Liver (tissue), 9 donors: Measurements from ENCODE around the gene DST. TPM values are rescaled to one million over a fixed set of nuclear protein-coding genes. Genes with fewer than 3 reads are reported as not detected.

Experiments
- DNase-seq: peaks from one replicate; pipeline ENCODE4 v3.0.0-alpha.2; 2017; ENCODE audit warnings: low spot score
- H3K27ac ChIP-seq, 2 donors: one replicate each; pipeline ENCODE4 v1.7.0; 2013; ENCODE audit warnings: inconsistent platforms in 2 of 2, low read length in 2 of 2, control low read depth in 1 of 2, low read depth in 1 of 2, mild to moderate bottlenecking in 1 of 2
- H3K27me3 ChIP-seq, 4 donors: one replicate each; pipeline versions ENCODE4 v1.6.1 to v1.7.0; 2013; ENCODE audit warnings: low read length in 3 of 4, inconsistent platforms in 1 of 4, mild to moderate bottlenecking in 1 of 4, moderate library complexity in 1 of 4; ENCODE audit not compliant: control insufficient read depth in 4 of 4, insufficient read depth in 4 of 4
- H3K36me3 ChIP-seq, 4 donors: one replicate each; pipeline versions ENCODE4 v1.6.1 to v1.7.0; 2013; ENCODE audit warnings: low read length in 3 of 4, mild to moderate bottlenecking in 3 of 4, low read depth in 1 of 4, moderate library complexity in 1 of 4; ENCODE audit not compliant: control insufficient read depth in 4 of 4, insufficient read depth in 3 of 4
- H3K4me1 ChIP-seq, 4 donors: one replicate each; pipeline versions ENCODE4 v1.6.1 to v1.7.0; 2013; ENCODE audit warnings: low read length in 3 of 4, mild to moderate bottlenecking in 3 of 4, moderate library complexity in 1 of 4; ENCODE audit not compliant: control insufficient read depth in 4 of 4, insufficient read depth in 4 of 4
- H3K4me3 ChIP-seq, 3 donors: one replicate each; pipeline versions ENCODE4 v1.6.1 to v1.7.0; 2013; ENCODE audit warnings: low read length in 3 of 3, control low read depth in 1 of 3, low read depth in 1 of 3, mild to moderate bottlenecking in 1 of 3
- H3K9ac ChIP-seq, 2 donors: one replicate each; pipeline ENCODE4 v1.7.0; 2013; ENCODE audit warnings: low read length in 2 of 2, mild to moderate bottlenecking in 2 of 2, moderate library complexity in 2 of 2, control low read depth in 1 of 2, low read depth in 1 of 2
- H3K9me3 ChIP-seq, 4 donors: one replicate each; pipeline versions ENCODE4 v1.6.1 to v1.7.0; 2013; ENCODE audit warnings: low read length in 3 of 4; ENCODE audit not compliant: control insufficient read depth in 4 of 4
- EGR1 ChIP-seq, 2 donors: IDR thresholded peaks; 2 replicates each; pipeline ENCODE4 v1.6.1; 2016 to 2018; ENCODE audit warnings: antibody characterized with exemption in 2 of 2, low read depth in 2 of 2
- FOXA1 ChIP-seq: IDR thresholded peaks from 2 replicates; pipeline ENCODE4 v1.6.1; 2016; ENCODE audit warnings: antibody characterized with exemption
- FOXA2 ChIP-seq: IDR thresholded peaks from 2 replicates; pipeline ENCODE4 v1.6.1; 2016; ENCODE audit warnings: antibody characterized with exemption
- GABPA ChIP-seq, 2 donors: IDR thresholded peaks in 1 of 2; conservative IDR thresholded peaks in 1 of 2; 2 replicates each; pipeline ENCODE4 v1.6.1; 2016; ENCODE audit warnings: antibody characterized with exemption in 2 of 2, mild to moderate bottlenecking in 1 of 2, moderate library complexity in 1 of 2
- HNF4A ChIP-seq, 2 donors: conservative IDR thresholded peaks; 2 replicates each; pipeline ENCODE4 v1.6.1; 2016; ENCODE audit warnings: antibody characterized with exemption in 2 of 2, mild to moderate bottlenecking in 2 of 2
- HNF4G ChIP-seq: IDR thresholded peaks from 2 replicates; pipeline ENCODE4 v1.6.1; 2016; ENCODE audit warnings: antibody characterized with exemption
- JUND ChIP-seq, 2 donors: IDR thresholded peaks; 2 replicates each; pipeline ENCODE4 v1.6.1; 2016; ENCODE audit warnings: antibody characterized with exemption in 2 of 2
- NR2F2 ChIP-seq: IDR thresholded peaks from 2 replicates; pipeline ENCODE4 v1.6.1; 2016; ENCODE audit warnings: antibody characterized with exemption
- RXRA ChIP-seq, 2 donors: IDR thresholded peaks; 2 replicates each; pipeline ENCODE4 v1.6.1; 2017 to 2018; ENCODE audit warnings: antibody characterized with exemption in 2 of 2, mild to moderate bottlenecking in 1 of 2
- SP1 ChIP-seq: IDR thresholded peaks from 2 replicates; pipeline ENCODE4 v1.6.1; 2018; ENCODE audit warnings: antibody characterized with exemption, mild to moderate bottlenecking
- TAF1 ChIP-seq: conservative IDR thresholded peaks from 2 replicates; pipeline ENCODE4 v1.6.1; 2016; ENCODE audit warnings: antibody characterized with exemption, mild to moderate bottlenecking
- WGBS: extraction: QIAGEN DNeasy Blood & Tissue Kit; methylation state at CpG from one replicate; pipeline ENCODE4 v1.1.7; 2013; 5-methylcytosine and 5-hydroxymethylcytosine counted together
- polyA plus RNA-seq, 2 donors: library from polyadenylated mRNA; stranded (reverse) in 1 of 2; unstranded in 1 of 2; fragments of 200-250 nt in 1 of 2; fragments of >200 nt in 1 of 2; fragmentation: Nextera tagmentation in 1 of 2; extraction: Ambion mirVana in 1 of 2; gene quantifications; one replicate each; pipeline versions ENCODE4 v1.2.1 to v1.2.3, GENCODE V29; 2013 to 2015
- total RNA-seq, 2 donors: library from RNA; depleted of rRNA; stranded (reverse); fragments of >200 nt; gene quantifications; one replicate each; pipeline ENCODE4 v1.2.3, GENCODE V29; 2014
- TF ChIP-seq, protein P1 (sequence below): IDR thresholded peaks from 2 replicates; pipeline ENCODE4 v1.6.1; 2016; ENCODE audit warnings: antibody characterized with exemption
- TF ChIP-seq, protein P2 (sequence below): IDR thresholded peaks from 2 replicates; pipeline ENCODE4 v1.6.1; 2016; ENCODE audit warnings: antibody characterized with exemption
- TF ChIP-seq, protein P3 (sequence below): fragments of 150-350 bp; IDR thresholded peaks from 2 replicates; pipeline ENCODE4 v1.5.1; 2017; ENCODE audit warnings: improper control_type of control experiment, low read depth, low read length; ENCODE audit not compliant: missing input control
- TF ChIP-seq, protein P4 (sequence below): IDR thresholded peaks from 2 replicates; pipeline ENCODE4 v1.6.1; 2016; ENCODE audit warnings: antibody characterized with exemption
- TF ChIP-seq, protein P5 (sequence below): IDR thresholded peaks from 2 replicates; pipeline ENCODE4 v1.6.1; 2016; ENCODE audit warnings: antibody characterized with exemption, mild to moderate bottlenecking
- donor health status: healthy.
- donor health status: healthy.
- donor health status: healthy.
- donor health status: healthy.
- donor health status: healthy.

Gene DST
- total and polyA plus RNA-seq, 4 donors, result 30.5 to 234 (median 86.7) TPM

DNA sequence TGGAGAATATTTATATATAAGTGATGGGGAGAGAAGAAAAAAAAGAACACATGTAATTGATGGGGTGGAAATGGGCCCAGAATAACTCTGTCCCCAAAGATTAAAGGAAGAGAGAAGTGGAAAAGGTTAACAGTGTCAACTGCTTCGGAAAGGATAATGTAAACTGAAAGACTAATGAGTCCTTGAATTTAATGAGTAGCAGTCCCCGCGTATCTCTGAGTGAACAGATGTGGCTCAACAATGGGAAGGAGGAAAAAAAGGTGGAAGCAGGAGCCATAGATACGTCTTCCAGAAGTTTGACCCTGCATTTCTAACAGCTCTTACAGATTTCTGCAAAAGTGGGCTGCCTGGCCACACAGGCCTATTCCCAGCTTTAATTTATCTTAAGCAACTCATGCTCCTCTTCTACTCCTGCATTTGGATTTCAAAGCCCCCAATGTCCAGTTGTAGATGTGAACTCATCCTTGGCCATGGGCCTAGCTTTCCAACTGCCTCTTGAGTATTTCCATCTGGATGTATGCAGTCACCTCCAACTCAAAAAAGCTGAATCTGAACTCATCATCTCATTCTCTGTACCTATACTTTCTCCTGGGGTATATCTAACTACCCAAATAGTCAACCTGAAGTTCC, 61.3 kb downstream of the DST start:
- TF ChIP-seq TAF1 (no peak), GABPA (IDR thresholded peaks at IDR 0.05 in 1 of 2, conservative IDR thresholded peaks at IDR 0.05 in 1 of 2) (no peak), HNF4G (no peak), NR2F2 (no peak), SP1 (no peak), EGR1 (IDR thresholded peaks at IDR 0.05; ENCODE audit: low read depth in 2 of 2) (no peak), HNF4A (conservative IDR thresholded peaks at IDR 0.05) (no peak), FOXA2 (no peak), JUND (IDR thresholded peaks at IDR 0.05) (no peak), RXRA (IDR thresholded peaks at IDR 0.05) (no peak), FOXA1 (no peak)
- TF ChIP-seq, protein P1, sequence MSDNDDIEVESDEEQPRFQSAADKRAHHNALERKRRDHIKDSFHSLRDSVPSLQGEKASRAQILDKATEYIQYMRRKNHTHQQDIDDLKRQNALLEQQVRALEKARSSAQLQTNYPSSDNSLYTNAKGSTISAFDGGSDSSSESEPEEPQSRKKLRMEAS, result no peak
- TF ChIP-seq, protein P2, sequence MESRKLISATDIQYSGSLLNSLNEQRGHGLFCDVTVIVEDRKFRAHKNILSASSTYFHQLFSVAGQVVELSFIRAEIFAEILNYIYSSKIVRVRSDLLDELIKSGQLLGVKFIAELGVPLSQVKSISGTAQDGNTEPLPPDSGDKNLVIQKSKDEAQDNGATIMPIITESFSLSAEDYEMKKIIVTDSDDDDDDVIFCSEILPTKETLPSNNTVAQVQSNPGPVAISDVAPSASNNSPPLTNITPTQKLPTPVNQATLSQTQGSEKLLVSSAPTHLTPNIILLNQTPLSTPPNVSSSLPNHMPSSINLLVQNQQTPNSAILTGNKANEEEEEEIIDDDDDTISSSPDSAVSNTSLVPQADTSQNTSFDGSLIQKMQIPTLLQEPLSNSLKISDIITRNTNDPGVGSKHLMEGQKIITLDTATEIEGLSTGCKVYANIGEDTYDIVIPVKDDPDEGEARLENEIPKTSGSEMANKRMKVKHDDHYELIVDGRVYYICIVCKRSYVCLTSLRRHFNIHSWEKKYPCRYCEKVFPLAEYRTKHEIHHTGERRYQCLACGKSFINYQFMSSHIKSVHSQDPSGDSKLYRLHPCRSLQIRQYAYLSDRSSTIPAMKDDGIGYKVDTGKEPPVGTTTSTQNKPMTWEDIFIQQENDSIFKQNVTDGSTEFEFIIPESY, result no peak
- TF ChIP-seq, protein P3, sequence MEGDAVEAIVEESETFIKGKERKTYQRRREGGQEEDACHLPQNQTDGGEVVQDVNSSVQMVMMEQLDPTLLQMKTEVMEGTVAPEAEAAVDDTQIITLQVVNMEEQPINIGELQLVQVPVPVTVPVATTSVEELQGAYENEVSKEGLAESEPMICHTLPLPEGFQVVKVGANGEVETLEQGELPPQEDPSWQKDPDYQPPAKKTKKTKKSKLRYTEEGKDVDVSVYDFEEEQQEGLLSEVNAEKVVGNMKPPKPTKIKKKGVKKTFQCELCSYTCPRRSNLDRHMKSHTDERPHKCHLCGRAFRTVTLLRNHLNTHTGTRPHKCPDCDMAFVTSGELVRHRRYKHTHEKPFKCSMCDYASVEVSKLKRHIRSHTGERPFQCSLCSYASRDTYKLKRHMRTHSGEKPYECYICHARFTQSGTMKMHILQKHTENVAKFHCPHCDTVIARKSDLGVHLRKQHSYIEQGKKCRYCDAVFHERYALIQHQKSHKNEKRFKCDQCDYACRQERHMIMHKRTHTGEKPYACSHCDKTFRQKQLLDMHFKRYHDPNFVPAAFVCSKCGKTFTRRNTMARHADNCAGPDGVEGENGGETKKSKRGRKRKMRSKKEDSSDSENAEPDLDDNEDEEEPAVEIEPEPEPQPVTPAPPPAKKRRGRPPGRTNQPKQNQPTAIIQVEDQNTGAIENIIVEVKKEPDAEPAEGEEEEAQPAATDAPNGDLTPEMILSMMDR, result no peak
- TF ChIP-seq, protein P4, sequence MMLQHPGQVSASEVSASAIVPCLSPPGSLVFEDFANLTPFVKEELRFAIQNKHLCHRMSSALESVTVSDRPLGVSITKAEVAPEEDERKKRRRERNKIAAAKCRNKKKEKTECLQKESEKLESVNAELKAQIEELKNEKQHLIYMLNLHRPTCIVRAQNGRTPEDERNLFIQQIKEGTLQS, result no peak
- TF ChIP-seq, protein P5, sequence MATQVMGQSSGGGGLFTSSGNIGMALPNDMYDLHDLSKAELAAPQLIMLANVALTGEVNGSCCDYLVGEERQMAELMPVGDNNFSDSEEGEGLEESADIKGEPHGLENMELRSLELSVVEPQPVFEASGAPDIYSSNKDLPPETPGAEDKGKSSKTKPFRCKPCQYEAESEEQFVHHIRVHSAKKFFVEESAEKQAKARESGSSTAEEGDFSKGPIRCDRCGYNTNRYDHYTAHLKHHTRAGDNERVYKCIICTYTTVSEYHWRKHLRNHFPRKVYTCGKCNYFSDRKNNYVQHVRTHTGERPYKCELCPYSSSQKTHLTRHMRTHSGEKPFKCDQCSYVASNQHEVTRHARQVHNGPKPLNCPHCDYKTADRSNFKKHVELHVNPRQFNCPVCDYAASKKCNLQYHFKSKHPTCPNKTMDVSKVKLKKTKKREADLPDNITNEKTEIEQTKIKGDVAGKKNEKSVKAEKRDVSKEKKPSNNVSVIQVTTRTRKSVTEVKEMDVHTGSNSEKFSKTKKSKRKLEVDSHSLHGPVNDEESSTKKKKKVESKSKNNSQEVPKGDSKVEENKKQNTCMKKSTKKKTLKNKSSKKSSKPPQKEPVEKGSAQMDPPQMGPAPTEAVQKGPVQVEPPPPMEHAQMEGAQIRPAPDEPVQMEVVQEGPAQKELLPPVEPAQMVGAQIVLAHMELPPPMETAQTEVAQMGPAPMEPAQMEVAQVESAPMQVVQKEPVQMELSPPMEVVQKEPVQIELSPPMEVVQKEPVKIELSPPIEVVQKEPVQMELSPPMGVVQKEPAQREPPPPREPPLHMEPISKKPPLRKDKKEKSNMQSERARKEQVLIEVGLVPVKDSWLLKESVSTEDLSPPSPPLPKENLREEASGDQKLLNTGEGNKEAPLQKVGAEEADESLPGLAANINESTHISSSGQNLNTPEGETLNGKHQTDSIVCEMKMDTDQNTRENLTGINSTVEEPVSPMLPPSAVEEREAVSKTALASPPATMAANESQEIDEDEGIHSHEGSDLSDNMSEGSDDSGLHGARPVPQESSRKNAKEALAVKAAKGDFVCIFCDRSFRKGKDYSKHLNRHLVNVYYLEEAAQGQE, result no peak
- H3K36me3 ChIP-seq, result peaks cover 3 to 19% (median 13%) of the 10 kb centered on the region in 4 donors
- no peaks in the 10 kb centered on the region for H3K4me1 ChIP-seq
- no peak for DNase-seq
- WGBS, result 89% methylated on average over 4 of the region's 4 CpGs
- H3K9me3 ChIP-seq, result no peaks in the 10 kb centered on the region
- H3K9ac ChIP-seq, result no peak overlapping the region
- H3K27ac ChIP-seq, result no peak overlapping the region
- no peaks in the 10 kb centered on the region for H3K27me3 ChIP-seq
- H3K4me3 ChIP-seq, result no peak overlapping the region
